Hematopoietic multipotent progenitor cell treated with erythropoietin and hydrocortisone succinate and interleukin-3 and kit ligand, for 6 days (in vitro differentiated cells): ENCODE results near the gene CTBP2.

Experiments
- DNase-seq: peaks from one replicate; pipeline ENCODE4 v3.0.0-alpha.2; 2015

CTBP2 gene

GRCh38 chr10:125121003-125121402, 39.4 kb downstream of the CTBP2 start:
- no peak for DNase-seq

- no peak for DNase-seq
These were observed 40.2 kb downstream of the CTBP2 start for GRCh38 chr10:125120053-125120710.

GRCh38 chr10:125118701-125119100, 41.7 kb downstream of the CTBP2 start:
- no peak for DNase-seq

GRCh38 chr10:125118011-125118611, 42.3 kb downstream of the CTBP2 start:
- DNase-seq, result no peak

DNA sequence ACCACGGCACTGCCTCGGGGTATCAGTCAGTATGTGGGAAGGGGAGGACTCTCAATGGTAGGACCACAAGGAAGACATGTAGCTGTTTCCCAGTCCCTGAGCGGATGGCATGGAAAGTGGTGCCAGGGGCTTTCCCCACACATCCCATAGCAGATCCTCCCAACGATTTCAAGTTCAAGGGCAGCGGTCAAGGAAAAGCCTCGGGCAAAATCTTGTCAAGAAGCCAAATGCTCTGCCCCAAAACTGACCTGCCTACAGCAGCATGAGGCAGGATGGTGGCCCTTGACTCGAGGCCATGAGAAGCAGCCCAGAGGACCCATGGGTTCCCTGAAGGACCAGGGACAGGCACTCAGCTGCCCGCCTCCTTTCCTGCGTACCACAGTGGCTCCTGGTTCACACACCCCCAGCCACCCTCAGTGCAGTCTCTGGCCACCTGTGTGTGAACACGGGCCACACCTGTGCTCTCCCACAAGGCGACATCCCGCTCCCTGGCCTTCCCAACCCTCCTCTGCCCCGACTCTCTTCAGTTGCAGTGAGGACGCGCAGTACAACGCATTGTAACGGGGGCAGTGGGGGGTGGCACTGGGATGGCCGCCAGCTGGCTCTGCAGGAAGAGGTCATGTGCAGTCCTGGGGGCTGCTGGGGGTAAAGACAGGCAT, 43.6 kb downstream of the CTBP2 start:
- DNase-seq, result no peak

DNA sequence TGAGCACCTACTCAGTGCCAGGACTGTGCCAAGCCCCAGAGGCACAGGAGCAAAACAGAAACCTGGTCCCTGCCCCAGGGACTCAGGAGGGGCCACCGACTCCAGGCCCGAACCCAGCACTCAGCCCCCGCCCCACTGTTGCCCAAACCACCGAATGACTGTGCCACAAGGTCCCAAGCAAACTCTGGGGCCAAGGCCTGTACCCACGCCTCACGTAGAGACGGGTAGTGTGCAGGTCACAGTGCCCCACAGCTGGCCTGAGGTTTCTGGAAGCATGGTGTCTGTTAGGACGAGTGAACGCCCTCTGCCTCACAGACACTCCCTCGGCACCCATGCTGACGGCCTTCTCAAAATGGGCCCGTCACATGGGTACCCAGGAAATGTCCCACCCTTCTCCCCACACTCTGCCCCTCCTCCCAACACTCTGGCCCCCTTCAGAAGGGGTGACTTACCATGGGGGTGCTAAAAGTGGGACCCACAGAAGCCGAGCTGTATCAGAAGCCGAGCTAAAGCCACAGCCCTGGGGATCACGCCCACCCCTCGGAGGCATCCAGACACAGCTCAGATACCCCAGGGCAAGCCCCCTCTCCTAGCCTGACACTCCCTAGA, 44.2 kb downstream of the CTBP2 start:
- DNase-seq, result no peak

GRCh38 chr10:125115409-125115808, 45.0 kb downstream of the CTBP2 start:
- no peak for DNase-seq

- peak; percentile 38 for DNase-seq
These were observed 45.5 kb downstream of the CTBP2 start for GRCh38 chr10:125114761-125115391.

DNA sequence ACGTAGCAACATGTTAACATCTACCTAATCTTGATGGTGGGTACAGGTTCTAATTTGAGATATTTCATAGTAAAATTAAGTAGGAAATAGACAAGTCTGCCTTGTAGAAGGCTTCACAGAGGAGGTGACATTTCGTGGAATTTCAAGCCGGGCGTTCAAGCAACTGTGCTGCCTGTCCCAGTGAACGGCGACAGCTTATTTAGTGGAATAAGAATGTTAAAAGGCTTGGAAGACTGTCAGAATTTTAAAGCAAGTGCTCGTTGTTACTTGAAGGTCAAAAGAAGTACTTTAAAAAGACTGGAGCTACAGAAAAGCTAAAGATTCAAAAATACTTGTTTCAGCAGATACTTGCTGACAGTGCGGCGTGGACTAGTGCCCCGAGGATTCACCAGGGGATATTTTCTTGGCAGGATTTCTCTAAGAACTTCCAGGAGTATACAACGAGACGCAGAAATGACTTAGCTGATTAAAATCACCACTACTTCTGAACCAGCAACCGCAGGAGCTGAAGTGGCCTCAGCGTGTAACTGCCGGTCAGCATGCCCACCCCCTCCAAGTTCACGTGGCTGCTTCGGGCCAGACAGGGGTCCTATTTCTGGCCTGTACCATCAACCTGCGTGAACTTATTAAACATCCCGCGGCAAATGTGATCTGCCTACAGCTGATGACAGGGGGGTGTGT, 46.5 kb downstream of the CTBP2 start:
- DNase-seq, result no peak

GRCh38 chr10:125112697-125113494, 47.5 kb downstream of the CTBP2 start:
- DNase-seq, result no peak

GRCh38 chr10:125111118-125111727, 49.1 kb downstream of the CTBP2 start:
- no peak for DNase-seq

- no peak for DNase-seq
These were observed 52.3 kb downstream of the CTBP2 start for GRCh38 chr10:125107965-125108580.

DNA sequence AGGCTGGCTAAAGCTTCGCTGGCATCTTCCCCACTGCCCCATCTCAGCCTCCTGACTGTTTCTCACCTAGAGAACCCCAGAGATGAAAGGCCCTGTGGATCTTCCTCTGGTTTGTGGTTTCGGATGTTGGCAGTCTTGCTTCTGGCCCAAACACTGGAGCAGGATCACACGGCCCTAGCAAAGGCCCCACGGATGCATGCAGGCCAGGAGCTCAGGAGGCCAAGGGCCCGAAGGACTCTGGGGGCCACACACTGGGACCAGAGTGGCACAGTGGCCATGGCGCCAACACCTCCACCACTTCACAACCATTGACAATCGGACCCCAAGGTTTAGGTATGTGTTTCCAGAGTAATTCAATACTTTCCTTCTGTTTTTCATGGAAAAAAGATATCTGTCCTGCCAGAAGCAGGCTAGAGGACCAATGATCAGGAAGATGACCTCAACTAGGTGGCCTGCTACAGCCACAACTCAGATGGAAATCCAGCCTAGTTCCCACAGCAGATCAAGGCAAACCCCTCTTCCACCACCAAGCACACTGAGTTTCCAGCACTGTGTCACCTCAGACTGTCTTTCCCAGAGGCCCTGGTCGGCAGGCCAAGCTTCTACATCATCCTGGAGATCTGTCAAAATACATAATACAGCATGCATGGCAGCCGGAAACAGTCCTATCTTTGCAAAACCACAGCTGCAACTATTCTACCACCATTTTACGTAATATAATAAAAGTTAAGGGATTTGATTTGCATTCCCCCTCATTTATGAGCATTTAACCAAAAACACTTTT, 53.0 kb downstream of the CTBP2 start:
- no peak for DNase-seq

DNA sequence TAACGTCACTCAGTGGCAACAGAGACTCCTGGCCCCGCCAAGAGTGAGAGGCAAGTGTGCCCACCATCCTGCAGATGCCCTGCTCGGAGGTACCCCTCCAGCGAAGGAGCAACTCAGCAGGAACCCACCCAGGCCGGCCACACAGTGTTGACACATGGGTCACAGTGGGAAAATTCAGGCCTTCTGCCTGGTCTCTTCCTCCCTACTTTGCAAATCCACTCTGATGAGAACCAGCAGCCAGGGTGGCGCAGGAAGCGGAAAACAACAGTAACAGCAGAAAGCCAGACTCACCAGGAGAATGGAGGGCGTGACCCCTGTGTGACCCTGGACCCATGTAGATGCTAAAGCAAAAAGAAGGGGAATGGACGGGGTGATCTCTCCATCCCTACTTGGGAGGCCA, 53.8 kb downstream of the CTBP2 start:
- no peak for DNase-seq

- DNase-seq, result no peak
These were observed 54.6 kb downstream of the CTBP2 start for GRCh38 chr10:125105706-125106255.

DNA sequence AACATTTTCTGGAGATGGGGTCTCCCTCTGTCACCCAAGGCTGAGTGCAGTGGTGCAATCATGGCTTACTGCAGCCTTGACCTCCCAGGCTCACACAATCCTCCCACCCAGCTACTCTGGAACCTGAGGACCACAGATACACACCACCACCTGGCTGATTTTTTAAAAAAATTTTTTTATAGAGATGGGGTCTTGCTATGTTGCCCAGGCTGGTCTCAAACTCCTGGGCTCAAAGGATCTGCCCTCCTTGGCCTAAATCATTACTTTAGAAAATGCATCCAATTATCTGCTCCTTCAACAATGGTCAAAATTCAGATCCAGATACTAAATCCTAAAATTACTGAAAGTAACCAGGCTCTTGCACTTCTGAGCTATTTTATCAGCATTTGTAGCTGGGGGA, 55.2 kb downstream of the CTBP2 start:
- no peak for DNase-seq

DNA sequence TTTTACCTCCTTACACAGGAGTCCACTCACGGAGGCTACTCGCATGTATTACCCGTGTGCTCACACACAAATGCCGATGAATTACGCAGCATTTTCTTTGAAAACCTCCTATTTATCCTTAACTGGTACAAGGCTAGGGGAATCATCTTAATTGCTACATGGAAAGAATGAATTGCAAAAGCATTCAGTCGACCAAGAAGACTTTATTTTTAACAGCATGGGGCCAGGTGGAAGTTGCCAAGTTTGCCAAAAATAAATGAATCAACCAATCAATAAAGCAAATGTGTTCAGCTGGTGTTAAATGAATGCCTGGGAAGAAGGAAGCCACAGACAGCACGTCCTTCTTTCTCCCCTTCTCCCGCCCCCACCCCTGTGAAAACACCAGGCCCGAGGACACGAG, 55.8 kb downstream of the CTBP2 start:
- no peak for DNase-seq

- no peak for DNase-seq
These were observed 56.4 kb downstream of the CTBP2 start for GRCh38 chr10:125103924-125104323.

GRCh38 chr10:125103466-125103865, 56.9 kb downstream of the CTBP2 start:
- no peak for DNase-seq

GRCh38 chr10:125102821-125103220, 57.5 kb downstream of the CTBP2 start:
- DNase-seq, result no peak
